ENCODE measurements around the gene KAT5.
"Not testable (repeated sequence)": the region's sequence is repeated elsewhere in the genome, so short reads cannot be mapped to it uniquely, and the experiment has no call there.

Gene KAT5

DNA sequence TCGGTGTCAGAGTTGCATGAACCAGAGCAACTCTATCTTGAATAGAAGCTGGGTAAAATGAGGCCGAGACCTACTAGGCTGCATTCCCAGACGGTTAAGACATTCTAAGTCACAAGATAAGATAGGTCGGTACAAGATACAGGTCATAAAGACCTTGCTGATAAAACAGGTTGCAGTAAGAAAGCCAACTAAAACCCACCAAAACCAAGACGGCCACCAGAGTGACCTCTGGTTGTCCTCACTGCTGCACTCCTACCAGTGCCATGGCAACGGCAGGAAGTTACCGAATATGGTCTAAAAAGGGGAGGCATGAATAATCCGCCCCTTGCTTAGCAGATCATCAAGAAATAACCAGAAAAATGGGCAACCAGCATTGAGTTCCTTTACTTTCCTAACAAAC, 2.4 kb upstream of the KAT5 start:
- DNase-seq (ENCODE audit: low read depth in 2 of 2): no peak

DNA sequence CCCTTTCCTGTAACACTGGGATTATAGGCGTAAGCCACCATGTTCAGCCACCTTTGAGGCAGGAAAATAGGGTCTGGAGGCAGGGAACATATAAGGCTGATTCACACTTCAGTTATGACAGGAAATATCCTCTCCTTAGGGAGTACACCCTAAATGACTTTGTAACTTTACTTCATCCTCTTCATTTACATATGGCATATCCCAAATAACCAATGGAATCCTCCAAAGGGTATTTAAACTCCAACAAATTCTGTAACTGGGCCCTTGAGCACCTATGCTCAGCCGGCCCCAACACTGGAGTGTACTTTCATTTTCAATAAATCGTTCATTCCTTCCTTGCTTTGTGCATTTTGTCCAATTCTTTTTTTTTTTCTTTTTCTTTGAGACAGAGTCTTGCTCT, 1.6 kb upstream of the KAT5 start:
- DNase-seq (ENCODE audit: low read depth in 2 of 2): no peak

GRCh38 chr11:65712633-65713076, 603 bp downstream of the KAT5 start:
- no peak for DNase-seq (ENCODE audit: low read depth in 2 of 2)

GRCh38 chr11:65713212-65713969, 1.3 kb downstream of the KAT5 start:
- no peak for DNase-seq (ENCODE audit: low read depth in 2 of 2)

DNA sequence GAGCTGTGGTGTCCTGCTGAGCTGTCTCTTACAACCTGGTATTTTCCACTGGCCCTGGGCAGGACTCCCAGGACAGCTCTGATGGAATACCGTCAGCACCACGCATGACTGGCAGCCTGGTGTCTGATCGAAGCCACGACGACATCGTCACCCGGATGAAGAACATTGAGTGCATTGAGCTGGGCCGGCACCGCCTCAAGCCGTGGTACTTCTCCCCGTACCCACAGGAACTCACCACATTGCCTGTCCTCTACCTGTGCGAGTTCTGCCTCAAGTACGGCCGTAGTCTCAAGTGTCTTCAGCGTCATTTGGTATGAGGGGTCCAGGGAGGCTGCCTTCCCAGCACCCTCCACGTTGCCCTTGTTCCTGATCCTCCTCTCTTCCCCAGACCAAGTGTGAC, 2.4 kb downstream of the KAT5 start:
- no peak for DNase-seq (ENCODE audit: low read depth in 2 of 2)

- no peak for DNase-seq (ENCODE audit: low read depth in 2 of 2)
These were observed 4.2 kb downstream of the KAT5 start for GRCh38 chr11:65716302-65716701.

DNA sequence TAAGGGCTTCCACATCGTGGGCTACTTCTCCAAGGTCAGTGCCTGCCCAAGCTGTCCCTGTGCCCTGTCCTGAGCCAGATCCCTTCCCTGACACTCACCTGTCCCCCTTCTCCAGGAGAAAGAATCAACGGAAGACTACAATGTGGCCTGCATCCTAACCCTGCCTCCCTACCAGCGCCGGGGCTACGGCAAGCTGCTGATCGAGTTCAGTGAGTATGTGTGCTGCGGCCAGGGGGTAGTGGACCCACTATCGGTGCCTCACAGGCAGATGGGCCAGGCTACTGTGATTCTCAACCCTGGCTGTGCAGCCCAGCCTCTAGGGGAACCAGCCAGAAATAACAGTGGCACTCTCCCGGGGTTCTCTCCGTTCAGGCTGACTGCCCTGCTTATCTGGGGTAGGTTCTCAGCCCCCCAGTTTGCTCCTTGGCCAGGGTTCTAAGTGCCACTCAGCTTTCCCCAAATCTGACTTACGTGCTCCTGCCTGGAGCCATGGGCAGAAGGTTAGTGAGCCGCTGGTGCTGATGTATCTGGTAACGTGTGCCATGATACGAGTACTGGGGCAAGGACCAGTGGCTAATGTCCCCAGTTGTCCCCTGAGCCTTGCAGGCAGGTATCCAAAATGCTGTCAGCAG, 4.8 kb downstream of the KAT5 start:
- DNase-seq (ENCODE audit: low read depth in 2 of 2): no peak

GRCh38 chr11:65717906-65718305, 5.9 kb downstream of the KAT5 start:
- no peak for DNase-seq (ENCODE audit: low read depth in 2 of 2)

- DNase-seq (ENCODE audit: low read depth in 2 of 2): no peak
These were observed 6.5 kb downstream of the KAT5 start for GRCh38 chr11:65718531-65718930.

- no peak for DNase-seq (ENCODE audit: low read depth in 2 of 2)
These were observed 7.0 kb downstream of the KAT5 start for GRCh38 chr11:65718964-65719492.

DNA sequence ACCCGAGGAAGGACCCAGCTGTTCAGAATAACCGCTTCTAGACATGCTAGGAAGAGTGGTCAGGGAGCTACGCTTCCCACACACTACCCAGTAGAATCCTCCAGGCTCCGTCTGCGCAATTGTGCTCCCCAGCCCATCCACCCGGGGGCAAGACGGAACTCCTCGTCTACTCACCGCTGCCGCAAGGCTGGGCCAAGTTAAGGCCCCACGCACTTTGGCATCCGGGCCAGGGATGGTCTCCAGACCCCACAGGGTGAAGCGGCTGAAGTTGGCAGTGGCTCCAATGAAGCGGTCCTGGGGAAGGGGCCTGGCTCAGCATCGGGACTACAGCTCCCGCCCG, 7.8 kb downstream of the KAT5 start:
- no peak for DNase-seq (ENCODE audit: low read depth in 2 of 2)

DNA sequence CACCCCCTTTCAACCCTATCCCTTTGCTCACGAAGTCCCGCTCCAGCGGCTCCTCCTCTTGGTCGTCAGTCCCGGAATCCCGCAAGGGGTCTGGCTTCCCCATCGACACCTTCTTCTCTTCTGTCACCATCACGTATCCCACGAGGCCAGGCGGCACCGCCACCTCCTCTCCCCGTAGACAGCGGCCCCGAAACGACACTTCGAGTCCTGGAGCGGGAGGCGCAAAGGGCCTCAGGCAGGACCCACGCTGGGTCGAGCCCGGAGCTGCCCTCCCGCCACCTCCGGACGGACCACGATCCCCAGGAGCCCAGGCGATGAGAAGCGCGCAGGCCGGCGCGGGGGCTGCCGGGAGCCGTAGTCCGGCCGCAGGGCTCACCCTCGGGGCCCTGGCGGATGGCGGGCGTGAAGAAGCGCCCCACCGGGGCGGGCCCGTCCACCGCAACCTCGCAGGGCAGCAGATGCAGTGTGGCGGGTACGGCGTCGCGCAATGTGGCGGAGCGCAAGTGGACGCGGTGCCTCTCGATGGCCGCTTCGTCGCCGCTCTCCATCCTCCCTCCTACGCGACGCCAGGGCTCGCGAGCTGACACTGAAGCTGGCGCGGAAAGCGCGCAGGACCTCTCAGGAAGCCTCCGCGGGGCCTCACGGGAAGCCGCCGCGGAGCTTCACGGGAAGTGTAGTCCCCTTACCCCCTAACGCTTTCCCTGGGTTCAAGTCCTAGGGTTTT, 8.3 kb downstream of the KAT5 start, which contains the start of gene RNASEH2C:
RNASEH2C (minus strand) TSS at position 588 of the 724 bp plus-strand sequence; CDS start at position 548, 40 bp downstream.
- peak; percentile 41 to 55 for DNase-seq (ENCODE audit: low read depth in 2 of 2)

- no peak for DNase-seq (ENCODE audit: low read depth in 2 of 2)
These were observed 10.2 kb downstream of the KAT5 start for GRCh38 chr11:65722261-65722660.

- DNase-seq (ENCODE audit: low read depth in 2 of 2): no peak
These were observed 14.6 kb downstream of the KAT5 start for GRCh38 chr11:65726660-65727059.

DNA sequence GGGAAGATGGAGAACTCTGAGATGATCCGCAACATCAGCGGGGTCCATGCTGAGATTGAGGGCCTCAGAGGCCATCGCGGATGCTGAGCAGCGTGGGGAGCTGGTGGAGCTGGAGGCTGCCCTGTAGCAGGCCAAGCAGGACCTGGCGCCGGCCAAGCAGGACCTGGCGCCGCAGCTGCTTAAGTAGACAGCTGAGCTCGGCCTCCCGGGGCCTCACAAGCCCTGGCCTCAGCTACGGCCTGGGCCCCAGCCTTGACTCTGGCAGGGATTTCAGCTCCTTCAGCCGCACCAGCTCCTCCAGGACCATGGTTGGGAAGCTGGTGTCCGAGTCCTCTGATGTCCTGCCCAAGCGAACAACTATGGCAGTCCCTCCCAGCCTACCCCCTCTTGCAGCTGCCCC, 15.8 kb downstream of the KAT5 start:
- DNase-seq (ENCODE audit: low read depth in 2 of 2): no peak

GRCh38 chr11:65730461-65730860, 18.4 kb downstream of the KAT5 start:
- no peak for DNase-seq (ENCODE audit: low read depth in 2 of 2)

DNA sequence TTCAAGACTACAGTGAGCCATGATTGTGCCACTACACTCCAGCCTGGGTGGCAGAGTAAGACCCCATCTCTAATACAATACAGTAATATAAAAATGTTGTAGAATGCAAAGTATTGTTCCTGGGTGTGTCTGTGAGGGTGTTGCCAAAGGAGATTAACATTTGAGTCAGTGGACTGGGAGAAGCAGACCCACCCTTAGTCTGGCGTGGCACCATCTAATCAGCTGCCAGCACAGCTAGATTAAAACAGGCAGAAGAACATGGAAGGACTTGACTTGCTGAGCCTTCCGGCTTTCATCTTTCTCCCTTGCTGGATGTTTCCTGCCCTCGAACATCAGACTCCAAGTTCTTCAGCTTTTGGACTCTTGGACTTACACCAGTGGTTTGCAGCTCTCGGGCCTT, 23.1 kb downstream of the KAT5 start:
- DNase-seq (ENCODE audit: low read depth in 2 of 2): not testable (repeated sequence)

GRCh38 chr11:65736810-65737209, 24.8 kb downstream of the KAT5 start:
- DNase-seq (ENCODE audit: low read depth in 2 of 2): no peak

- no peak for DNase-seq (ENCODE audit: low read depth in 2 of 2)
These were observed 27.0 kb downstream of the KAT5 start for GRCh38 chr11:65739022-65739421.

GRCh38 chr11:65741185-65741584, 29.1 kb downstream of the KAT5 start:
- no peak for DNase-seq (ENCODE audit: low read depth in 2 of 2)

- DNase-seq (ENCODE audit: low read depth in 2 of 2): no peak
These were observed 30.3 kb downstream of the KAT5 start for GRCh38 chr11:65742353-65742752.

- DNase-seq (ENCODE audit: low read depth in 2 of 2): no peak
These were observed 31.6 kb downstream of the KAT5 start for GRCh38 chr11:65743681-65744025.
